GM21515 (cell line): ENCODE results near the gene RRM2.

Experiments used
- ATAC-seq: cut with Tn5 transposase; IDR thresholded peaks from one replicate; pipeline ENCODE4 v1.9.1; 2021; ENCODE audit not compliant: unreplicated experiment

The RRM2 gene

GRCh38 chr2:10151462-10151861 is 28.9 kb downstream of the RRM2 start:
- no peak for ATAC-seq

DNA sequence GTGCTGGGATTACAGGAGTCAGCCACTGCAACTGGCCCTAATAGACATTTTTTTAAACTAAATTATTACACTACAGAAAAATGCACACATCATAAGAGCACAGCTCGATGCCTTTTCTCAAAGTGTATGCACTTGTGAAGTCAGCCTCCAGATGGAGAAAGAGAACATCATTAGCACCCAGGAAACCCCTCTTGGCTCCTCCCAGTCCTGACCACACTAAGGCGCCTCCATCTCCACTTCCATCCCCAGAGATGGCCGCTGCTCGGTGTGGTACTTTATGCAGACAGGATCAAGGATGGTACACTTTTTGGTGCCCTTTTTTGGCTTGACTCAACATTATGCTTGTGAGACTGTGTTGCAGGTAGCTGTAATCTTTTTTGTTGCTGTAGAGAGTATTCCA is 34.8 kb downstream of the RRM2 start:
- ATAC-seq = no peak

DNA sequence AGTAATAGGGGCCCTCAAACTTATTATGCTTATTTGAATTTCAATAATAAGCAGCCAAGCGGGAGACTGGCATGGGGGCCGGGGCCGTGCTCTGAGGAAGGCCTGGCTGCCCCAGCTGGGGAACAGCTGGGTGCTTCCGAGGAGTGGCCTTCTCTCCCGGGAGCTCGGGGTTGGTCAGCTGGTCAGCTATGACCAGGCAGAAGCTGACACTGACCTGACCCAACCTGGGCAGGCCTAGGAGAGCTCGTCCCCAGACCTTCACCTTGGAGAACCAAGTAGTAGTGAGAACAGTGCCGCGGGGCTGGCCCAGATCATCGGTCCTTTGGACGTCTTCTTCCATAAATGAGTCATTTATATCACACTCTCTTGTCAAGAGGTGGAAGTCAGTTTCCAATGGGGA is 36.1 kb downstream of the RRM2 start:
- ATAC-seq = no peak

- ATAC-seq = no peak
These were observed 36.5 kb downstream of the RRM2 start for GRCh38 chr2:10159086-10159485.

- no peak for ATAC-seq
These were observed 37.1 kb downstream of the RRM2 start for GRCh38 chr2:10159581-10160131.

GRCh38 chr2:10160203-10160955 is 37.8 kb downstream of the RRM2 start:
- ATAC-seq = no peak

DNA sequence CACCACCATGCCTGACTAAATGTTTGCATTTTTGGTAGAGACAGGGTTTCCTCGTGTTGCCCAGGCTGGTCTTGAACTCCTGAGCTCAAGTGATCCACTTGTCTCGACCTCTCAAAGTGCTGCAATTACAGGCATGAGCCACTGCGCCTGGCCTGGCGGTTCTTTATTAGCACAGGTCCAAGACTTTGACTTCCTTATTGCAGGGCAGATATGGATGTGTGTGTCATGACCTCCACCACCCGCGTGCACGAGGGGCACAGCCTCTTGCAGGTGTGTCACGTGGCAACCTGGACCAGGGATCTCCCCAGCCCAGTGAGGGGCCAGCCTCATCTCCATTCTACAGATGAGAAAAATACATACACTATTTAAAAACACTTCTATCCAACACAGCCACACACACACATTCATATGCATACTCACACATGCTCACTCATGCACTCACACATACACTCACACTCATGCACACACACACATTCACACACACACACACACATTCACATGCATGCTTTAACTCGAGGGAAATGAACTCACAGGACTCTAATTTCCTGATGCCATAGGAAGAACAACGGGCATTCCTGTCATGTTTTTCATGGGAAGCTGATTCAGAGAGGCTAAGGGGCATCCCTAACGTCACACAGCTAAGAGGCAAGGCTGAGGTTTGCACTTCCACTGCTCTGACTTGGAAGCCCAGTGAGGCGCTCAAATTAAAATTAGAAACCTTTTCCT is 38.8 kb downstream of the RRM2 start:
- no peak for ATAC-seq

GRCh38 chr2:10161961-10162441 is 39.5 kb downstream of the RRM2 start:
- no peak for ATAC-seq

- ATAC-seq = no peak
These were observed 40.3 kb downstream of the RRM2 start for GRCh38 chr2:10162586-10163497.

GRCh38 chr2:10163498-10164486 is 41.3 kb downstream of the RRM2 start:
- no peak for ATAC-seq

DNA sequence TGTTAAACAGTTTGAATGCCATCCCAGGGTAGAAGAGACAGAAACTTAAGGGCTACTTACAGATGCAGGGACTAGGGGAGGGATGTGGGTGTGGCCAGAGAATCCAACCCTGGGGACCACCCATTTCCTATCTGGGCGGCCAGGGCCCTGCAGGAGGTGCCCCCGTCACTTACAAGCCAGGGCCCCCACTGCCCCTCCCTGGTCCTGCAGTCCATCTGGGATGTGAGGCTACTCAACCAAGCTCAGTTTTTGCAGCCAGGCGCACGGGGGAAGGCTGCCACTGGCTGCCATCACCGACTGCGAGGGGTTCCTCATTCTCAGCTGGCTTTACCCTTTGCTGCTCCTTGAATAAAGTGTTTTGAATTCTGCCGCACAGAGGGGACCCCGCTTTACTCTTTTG is 42.1 kb downstream of the RRM2 start:
- no peak for ATAC-seq

DNA sequence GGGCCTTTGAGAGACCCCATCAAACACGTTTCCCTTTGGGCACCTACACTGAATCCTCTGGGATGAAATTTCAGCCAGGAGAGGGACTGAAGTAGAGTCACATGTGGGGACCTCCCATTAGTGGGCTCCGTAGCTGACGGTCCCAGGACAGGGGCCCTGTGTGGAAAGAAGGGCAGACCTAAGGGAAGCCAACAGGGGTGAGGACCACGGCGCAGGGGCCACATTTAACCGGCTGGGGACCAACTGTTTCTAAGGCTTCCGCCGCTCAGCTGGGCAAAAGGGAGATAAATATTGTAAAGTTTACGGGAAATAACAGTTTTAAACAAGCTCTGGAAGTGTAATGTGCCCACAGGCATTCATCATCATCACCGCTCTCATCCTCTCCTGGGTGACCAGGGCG is 42.7 kb downstream of the RRM2 start:
- ATAC-seq = no peak

DNA sequence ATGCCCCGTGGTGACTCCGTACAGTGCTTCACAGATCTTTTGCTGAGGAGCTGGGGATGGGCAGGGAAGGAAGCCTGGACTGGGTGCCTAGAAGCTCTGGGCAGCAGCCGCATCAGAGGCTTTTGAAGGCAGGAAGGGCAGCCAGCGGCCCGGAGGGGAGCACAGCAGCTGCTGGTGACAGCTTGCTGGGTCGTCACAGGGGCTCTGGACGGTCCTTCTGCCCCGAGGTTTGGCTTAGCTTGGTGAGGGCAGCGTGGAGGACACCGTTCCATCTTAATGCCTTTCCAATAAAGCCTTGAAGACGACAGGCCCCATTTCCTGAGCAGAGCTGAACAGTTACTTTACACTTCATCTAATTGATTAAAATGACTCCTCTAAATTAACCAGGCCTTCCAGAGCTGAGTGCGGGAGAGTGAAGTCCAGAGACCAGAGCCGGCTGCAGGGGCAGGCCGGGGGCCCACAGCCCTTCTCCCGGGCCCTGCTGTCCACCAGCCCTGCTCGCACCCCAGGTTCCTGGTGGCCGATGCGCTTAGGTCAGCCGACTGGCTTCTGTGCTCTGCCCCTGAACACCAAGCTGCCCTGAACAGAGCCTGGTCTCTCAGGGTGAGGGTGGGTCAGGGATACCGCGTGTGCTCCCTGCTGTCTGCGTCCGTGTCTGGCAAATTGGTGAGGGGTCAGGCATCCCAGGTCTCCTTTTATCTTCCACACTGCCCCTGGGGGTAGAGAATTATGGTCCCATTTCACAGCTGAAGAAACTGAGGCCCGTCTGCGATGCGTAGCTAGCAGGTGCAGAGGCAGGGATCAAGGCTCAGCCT is 43.5 kb downstream of the RRM2 start:
- no peak for ATAC-seq

- no peak for ATAC-seq
These were observed 44.2 kb downstream of the RRM2 start for GRCh38 chr2:10166676-10167292.

- no peak for ATAC-seq
These were observed 44.8 kb downstream of the RRM2 start for GRCh38 chr2:10167316-10167715.

DNA sequence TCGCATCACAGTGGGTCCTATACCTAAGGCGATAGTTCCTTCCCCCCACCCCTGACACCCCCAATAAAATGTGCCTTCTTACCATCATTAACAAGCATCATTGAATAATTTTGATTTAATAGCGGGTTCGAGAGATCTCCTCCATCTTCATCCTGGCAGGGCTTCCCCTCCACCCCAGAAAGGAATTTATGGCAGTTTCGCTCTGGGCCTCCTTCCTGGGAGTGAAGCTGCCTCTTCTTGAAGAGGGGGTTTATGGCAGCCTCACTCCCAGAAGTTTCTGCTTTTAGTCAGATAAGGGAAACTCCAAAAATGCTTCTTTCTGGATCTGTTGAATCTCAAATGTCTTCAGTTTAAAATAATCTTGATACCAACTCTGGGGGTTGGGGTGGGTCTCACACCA is 45.7 kb downstream of the RRM2 start:
- no peak for ATAC-seq

GRCh38 chr2:10169053-10169578 is 46.6 kb downstream of the RRM2 start:
- ATAC-seq = no peak

DNA sequence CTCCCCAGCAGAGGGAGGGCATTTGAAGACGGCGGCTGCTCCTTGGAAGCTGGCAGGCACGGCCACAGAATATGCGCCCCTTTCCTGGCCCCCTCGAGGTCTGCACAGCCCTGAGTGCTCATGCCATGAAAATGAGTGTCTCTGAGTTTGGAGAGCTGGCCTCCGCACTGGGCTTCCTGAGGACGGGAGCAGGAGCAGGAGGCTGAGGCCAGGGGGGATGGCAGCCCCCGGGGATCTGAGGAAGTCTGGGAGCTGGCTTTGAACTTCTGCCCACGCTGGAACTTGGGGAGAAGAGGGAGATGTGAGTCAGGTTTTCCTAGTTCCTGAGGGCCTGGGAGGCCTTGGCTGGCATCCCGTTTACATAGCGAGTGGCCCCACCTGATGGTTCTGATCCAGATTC is 47.0 kb downstream of the RRM2 start:
- no peak for ATAC-seq
